SHP77 (cell line): Measurements from ENCODE around the gene LPO.

Experiments used
- DNase-seq, 2 experiments: peaks; one replicate each; lab custom pipeline; 2025; lab: John Stamatoyannopoulos, UW

The LPO gene

DNA sequence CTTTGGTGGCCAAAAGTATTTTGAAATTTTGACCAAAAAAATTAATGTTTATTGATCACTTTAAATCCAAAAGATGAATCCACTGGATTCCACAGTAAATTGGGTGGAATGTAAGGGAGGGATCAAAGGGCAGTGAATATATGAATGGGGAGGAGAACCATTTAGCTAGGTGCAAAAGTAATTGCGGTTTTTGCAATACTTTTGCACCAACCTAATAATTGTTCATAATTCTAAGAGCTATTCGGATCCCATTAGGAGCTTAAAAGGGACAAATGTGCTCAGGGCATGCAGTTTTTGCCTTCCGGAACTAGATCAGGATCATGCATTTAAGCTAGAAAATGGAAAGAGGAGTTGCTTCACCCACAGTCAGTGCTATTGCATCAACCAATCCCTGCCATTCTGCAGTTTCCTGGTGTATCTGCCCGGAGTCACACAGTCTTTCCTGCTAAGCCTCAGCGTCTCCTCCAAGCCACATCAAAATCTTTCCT, at the start of gene LPO:
LPO (plus strand) TSS at position 438 of the 488 bp plus-strand sequence. CDS start 4,396 bp downstream, outside the sequence.
- DNase-seq = no peak

DNA sequence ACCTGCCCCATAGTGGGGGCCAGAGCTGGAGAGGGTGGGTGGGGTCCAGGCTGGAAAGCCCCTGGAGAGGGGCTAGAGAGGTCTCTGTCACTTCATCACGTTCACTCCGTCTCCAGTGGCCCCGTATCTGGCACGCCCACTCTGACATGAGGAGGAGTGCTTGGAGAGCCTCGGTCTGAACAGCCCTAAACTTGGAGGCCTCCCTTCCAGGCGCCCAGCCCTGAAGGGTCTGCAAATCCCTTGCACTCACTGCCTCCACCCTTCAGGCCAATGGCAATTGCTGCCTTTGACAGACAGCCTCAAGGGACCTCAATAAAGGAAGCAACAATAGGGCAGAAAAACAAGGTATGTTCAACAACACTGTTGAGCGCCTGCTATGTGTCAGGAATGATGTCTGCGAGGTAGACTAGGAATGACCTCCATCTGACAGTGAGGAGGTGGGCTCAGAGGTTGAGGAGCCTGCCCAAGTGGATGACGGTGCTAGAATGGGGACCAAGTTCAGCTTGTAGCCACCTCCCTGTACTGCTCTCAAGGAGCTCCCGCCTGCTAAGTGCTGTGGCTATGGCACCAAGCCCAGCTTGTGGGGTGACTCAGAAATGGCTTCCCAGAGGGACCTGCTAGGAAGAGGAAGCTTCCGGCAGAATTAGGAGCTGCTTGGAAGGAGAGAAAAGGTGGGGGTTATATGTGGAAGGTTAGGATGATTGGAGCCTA, 48.8 kb upstream of the LPO start:
- DNase-seq = no peak

DNA sequence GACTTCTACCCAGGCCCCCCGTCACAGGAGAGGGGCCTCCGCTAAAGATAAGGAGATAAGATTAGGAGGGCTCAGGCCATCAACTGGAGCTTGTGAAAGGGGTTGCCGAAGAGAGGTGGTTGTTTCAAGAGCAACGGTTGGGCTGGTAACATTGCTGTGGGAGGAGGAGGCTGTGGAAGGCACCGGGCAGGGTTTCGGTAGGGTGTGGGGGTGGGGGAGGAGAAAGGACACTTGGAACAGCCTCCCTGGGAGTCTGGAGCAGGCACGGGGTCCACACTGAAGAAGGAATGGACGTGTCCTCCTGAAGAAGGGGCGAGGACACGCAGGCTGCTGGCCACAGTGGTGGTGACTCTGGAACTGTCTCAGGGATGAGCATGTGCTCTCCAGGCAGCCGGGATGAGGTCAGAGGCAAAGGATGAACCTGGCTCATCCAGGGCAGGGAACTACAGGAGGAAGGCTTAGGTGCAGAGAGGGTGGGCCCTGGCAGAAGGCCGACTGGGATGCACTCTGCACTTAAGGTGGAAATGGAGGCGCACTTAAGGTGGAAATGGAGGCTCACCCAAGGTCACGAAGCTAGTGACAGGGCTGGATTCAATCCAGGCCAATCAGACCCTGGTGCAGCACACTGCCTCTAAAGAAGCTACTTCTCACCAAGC, 47.0 kb upstream of the LPO start:
- no peak for DNase-seq

DNA sequence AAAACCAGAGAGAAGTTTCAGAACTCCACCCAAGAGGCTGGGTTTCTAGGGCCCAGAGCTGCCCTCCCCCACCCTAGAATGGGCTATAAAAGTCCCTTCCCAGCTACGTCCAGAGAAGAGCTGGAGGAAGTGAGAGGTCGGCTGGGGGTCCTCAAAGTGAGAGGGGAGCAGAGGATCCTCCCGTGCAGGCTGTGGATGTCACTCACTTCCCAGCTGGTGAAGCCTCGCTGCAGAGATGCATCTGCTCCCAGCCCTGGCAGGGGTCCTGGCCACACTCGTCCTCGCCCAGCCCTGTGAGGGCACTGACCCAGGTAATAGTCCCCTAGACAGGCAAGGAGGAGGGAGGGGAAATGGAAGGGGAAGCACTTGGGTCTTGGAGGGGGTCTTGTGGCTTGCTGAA, 45.8 kb upstream of the LPO start, which contains the start of gene EPX:
EPX (plus strand) TSS at position 115 of the 400 bp plus-strand sequence; CDS start at position 236, 121 bp downstream.
- DNase-seq = no peak

DNA sequence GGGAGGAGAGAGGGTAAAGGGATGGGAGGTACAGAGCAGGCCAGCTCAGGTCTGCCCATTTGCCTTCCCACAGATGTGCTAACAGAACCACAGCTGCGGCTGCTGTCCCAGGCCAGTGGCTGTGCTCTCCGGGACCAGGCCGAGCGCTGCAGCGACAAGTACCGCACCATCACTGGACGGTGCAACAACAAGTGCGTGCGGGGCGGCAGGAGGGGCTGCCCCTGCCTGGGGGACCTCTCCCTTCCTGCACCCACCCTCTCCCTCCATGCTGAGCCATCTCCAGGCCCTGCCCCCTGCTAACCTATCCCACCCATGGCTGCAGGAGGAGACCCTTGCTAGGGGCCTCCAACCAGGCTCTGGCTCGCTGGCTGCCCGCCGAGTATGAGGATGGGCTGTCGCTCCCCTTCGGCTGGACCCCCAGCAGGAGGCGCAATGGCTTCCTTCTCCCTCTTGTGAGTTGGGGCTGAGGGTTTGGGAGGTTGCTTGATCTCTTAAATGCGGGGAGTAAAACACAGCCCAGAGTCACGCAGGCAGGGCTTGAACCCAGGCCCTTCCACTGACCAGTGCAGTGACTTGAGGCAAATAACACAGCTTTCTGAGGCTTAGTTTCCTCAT, 44.6 kb upstream of the LPO start:
- DNase-seq = no peak

DNA sequence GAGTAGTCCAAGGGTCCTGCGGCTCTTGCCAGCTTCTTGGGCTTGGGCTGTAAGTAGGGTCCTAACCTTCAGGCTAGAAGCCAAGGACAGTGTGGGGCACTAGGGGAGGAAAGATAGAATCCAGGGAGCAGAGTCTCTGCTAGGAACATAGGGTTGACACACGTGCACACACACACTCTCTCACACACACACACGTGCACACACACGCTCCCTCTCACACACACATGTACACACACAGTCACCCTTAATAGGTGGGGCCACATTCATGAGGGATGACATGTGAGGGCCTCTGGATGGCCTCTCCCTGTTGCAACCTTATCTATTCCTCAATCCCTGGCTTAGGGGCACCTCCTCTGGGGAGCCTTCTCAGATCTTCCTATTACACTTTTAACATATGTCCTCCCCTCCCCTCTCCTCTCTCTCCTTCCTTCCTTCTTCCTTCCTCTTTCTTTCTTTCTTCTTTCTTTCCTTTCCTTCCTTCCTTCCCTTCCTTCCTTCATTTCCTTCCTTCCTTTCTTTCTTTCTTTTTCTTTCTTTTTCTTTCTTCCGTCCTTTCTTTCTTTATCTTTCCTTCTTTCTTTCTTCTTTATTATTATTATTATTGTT, 42.8 kb upstream of the LPO start:
- DNase-seq = no peak

DNA sequence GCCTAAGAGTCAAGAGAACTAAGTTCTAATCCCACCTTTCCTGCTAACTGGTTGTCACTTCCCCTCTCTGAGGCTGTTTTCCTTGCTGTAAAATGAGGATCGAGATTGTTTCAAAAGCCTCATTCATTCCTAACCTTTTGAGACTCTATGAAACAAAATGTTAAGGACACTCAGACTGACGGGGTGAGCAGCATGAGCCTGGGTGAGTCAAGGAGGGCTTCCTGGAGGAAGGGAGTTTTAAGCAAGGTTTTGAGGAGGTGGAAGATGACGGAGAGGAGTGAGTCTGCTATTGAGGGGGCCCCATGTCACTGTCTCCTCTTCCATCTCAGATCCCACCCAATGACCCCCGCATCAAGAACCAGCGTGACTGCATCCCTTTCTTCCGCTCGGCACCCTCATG, 41.8 kb upstream of the LPO start:
- DNase-seq = no peak

DNA sequence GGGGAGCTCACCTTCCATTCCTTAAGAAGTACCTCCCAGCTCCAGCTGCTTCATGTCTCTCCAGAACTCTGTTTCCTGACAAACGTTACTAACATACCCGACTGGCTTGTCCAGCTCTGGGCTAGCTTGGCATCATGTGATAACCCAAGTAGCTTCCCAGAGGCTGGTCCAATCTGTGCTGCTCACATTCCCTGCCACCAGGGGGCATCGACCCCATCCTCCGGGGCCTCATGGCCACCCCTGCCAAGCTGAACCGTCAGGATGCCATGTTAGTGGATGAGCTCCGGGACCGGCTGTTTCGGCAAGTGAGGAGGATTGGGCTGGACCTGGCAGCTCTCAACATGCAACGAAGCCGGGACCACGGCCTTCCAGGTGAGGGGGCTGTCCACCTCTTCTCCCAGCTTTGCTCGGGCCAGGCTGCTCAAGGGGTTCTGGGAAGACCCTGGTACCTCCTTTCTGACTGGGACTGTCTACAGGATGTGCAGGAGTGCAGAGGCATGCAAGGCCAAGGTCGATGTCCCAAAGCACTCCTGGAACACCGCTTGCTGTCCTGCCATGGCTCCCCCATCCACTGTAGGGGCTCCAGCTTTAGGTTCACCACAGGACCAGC, 38.3 kb upstream of the LPO start:
- DNase-seq = peak; percentile 34 to 42

DNA sequence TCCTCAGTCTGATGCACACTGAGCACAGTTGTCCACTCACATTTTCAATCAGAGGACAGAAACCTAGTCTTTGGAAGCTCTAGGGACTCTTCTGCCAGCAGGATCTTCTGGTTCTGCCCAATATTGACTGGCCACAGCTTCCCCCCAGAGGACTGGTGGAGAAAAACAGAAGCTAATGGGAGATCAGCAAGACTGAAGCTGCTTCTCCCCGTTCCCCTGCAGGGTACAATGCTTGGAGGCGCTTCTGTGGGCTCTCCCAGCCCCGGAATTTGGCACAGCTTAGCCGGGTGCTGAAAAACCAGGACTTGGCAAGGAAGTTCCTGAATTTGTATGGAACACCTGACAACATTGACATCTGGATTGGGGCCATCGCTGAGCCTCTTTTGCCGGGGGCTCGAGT, 35.5 kb upstream of the LPO start:
- no peak for DNase-seq

DNA sequence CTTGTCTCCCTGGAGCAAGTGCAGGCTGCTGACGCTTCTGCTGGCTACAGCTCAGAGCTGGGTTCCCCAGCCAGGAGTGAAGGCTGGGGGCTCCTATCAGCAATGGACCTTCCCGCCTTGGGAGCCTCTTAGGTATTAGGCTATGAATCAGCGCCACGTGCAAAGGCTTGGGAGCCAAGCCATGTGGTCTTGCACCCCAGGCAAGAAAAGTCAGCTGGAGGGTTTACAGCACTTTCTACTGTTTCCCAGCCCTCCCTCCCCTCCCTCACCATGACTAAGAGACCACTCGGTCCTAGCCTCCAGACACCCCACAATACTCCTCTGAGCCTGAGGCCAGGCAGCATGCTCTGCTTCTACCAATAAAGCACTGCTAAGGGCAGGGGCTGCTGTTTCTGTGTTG, 33.6 kb upstream of the LPO start:
- no peak for DNase-seq

DNA sequence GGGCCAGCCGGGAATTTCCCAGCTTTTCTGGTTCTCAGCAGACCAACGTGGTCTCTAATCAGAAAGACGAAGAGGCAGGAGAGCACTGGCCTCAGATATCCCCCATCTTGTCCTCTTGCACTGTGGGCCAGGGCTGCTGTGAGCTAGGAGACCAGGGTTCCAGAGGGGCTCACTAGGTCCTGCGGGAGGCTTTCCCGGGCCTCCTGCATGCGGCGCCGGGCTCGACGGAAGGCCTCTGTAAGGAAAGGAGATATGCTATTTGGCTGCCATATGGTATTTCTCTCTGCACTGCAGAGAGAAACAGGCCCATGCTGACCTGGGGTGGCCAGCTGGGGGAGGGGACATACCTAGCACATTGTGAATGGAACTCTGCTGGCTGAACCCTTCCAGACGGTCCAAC, 32.4 kb upstream of the LPO start:
- no peak for DNase-seq

DNA sequence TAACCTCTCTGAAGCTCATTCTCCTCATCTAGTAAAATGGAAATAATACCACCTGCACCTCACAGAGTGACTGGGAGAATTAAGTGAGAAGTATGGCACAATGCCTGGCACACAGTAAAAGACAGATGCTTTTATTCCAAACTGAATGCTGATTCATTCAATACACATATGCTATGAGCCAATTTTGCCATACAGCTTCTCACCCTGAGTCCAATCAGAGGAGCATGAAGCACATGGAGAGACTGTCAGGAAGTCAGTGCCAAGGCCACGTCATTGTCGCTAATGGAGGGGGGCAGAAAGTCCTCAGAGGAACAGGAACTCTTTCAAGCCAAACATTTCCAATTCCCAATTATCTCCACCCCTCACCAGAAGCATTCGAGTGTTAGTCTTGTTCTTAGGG, 30.9 kb upstream of the LPO start:
- no peak for DNase-seq

DNA sequence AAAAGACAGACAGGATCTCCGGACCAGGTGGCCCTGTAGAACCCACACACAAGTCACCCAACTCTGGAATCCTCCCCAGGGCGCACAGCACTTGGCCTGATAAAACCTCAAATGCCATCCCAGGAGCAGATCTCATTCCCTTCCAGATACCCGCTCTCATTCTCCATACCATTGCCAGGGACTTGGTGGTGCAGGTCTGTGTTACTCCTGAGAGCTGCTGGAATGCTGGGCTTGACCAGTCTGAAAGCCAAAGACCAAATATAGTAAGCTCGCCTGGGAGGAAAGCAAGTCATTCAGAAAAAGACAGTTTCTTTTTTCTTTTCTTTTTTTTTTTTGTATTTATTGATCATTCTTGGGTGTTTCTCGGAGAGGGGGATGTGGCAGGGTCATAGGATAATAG, 30.0 kb upstream of the LPO start:
- DNase-seq = no peak

DNA sequence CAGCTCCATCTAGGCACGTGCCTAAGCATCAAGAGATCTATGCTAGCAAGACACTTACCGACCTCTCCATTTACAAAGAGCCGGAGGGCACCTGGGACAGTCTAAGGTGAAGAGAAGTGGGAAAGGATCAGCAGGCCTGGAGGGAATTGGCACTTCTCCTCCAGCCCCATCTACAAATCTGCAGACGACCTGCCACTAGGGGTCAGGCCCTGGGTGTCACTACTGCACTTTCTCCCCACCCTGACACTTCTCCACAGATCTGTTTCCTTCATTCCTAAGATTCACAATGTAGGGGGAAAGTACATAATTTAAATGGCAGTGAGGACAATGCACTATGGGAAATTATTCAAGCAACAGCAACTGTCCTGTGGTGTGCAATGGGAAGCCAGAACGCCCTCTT, 27.5 kb upstream of the LPO start:
- no peak for DNase-seq

DNA sequence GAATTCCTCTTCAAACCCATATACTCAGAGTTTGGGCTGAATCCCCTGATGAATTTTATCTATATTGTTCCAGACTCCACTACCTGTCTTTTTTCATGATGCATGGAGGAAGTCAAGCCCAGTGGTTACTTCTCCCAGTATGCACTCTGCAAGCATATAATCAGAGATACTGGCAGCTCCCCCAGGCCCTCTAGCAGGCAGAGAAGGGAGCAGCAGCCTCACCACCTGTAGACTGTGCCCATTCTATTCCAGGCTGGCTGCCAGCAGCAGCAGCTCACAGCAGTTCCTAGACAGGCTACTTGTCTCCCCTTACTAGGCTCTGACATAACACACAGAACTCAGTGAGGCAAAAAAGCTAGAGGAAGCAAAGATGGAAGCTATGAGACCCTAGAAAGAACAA, 22.7 kb upstream of the LPO start:
- DNase-seq = no peak

DNA sequence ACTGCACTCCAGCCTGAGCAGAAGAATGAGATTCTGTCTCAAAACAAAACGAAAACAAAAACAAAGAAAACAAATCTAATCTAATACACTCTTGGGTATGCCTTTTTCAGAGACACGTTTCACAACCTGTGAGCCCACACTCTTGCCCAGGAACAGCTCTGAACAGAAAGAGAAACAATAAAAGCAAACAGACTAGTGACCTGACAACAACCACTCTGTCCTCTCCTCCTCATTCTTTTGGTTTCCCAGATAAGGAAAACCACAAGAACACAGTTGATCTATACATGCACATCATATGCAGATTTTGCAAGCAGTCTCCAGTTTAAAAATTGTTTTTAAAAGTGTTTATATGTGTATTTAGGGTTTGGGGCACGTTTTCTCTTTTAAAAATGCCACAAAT, 20.6 kb upstream of the LPO start:
- no peak for DNase-seq

DNA sequence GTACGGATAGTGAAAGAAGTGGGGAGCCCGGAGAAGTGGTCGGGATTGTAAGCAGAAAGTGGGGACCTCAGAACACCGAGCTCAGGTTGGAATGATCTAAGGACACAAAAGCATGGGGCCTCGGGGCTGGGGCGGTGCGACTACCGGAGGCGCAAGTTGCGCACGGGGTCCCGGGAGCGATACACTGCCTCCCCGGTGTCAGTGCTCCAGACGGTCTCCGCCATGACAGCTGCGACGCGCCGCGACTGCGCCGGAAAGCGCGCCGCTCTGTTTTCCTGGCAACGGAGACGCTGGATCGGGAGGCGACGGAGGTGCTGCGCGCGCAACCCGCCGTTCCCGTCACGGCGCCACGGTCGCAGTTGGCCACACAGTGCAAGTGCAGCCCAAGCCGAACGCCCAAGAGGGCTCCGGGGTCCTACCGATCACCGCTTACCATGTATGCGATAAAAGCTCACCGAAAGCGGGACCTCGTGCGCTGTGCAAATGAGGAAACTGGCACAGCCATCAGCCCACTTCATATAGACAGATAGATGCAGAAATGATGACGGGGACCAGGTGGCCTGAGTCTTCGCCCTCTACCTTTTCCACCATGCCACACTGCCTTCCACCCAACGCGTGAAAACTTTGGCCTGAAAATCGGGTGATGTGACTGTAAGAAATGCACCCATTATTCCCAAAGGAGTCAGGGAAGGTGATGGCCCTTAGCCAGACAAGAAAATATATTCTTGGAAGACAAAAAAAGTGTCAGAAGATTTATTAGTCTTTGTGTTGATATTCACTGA, 19.2 kb upstream of the LPO start, which contains the start of gene MKS1:
MKS1 (minus strand) TSS at position 249 of the 782 bp plus-strand sequence; CDS start at position 224, 25 bp downstream.
- peak; percentile 90 to 91 for DNase-seq

DNA sequence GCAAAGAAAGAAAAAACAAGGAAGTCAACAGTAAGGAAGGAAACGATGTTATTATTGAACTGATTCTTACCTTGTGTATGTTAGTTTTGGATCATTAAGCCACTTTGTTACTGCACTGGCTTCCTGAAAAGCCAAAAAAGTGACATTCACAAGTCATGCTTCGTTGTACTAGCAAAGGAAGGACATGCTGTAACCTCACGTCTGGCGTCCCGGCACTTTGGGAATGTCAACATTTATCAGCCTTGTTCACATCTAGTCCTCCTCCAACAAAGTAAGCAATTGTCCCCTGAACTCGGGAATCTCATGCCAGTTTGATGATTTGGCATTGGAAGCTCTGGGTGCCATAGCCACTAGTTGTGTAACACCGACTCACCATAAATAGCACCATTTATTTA, 18.6 kb upstream of the LPO start:
- DNase-seq = no peak

DNA sequence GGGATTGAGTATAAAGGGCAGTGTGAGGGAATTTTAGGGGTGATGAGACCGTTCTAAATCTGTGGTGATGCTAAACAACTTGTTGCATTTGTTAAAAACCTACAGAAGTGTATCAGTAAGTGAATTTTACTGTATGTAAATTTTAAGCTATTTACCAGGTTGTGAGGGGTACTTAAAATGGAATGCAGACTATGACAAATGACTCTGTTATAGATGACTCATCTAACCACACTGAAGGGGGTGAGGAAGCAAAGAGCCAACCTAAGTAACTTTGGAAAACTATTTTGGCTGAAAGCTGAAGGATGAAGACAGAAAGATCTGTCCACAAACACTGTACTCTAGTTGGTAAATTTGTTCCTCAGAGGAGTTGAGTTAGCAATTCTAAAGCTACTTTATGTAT, 14.1 kb upstream of the LPO start:
- DNase-seq = no peak

DNA sequence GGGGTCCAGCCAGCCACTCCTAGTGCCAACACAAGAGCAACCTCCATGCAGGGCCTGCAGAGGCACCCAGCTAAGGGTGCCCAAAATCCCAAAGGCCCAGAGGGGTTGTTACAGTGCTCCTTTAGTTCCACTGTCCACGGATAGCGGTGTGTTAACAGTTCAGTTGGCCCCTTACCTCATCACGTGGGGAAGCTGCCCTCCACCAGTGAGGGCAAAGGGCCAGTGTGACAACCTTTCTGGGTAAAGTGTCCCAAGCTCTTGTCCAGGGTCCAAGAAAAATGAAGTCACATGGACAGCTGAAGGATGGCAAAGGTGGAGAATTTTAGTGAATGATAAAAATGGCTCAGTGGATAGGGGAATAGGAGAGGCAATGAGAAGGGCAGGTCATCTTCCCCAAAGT, 10.7 kb upstream of the LPO start:
- DNase-seq = no peak

DNA sequence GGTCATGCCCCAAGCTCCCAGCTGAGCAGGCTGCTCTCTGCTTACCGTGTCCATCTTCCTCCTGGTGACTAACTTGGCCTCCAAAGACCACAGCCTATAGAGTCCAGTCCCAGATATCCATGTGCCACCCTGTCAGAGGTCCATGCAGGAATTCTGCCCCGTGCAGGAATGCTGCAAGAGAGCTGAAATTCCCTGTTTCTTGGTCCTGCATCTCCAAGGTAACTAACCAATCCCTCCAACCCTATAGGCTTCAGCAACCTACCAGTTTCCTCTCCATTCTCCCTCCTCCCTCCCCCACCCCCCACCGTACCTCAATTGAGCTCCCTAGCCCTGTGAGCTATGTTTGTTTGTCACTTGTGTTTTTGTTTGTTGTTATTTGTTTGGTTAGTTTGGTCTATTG, 9.7 kb upstream of the LPO start:
- no peak for DNase-seq
